HFFc6 (cell line): ENCODE results near the gene FRG2. TPM values are rescaled to one million over a fixed set of nuclear protein-coding genes. Genes with fewer than 3 reads are reported as not detected.
"Not testable (repeated sequence)": the region's sequence is repeated elsewhere in the genome, so short reads cannot be mapped to it uniquely, and the experiment has no call there.

Experiments
- DNase-seq: peaks from one replicate; pipeline ENCODE4 v3.0.0-alpha.2; 2018
- H3K27ac Mint-ChIP-seq: 2 replicates; pipeline ENCODE4 v1.8.0; 2020; ENCODE audit warnings: mild to moderate bottlenecking, mixed read lengths
- H3K27me3 Mint-ChIP-seq: 2 replicates; pipeline ENCODE4 v1.8.0; 2021; ENCODE audit warnings: mild to moderate bottlenecking, moderate library complexity, mixed read lengths; ENCODE audit not compliant: insufficient read depth
- H3K36me3 Mint-ChIP-seq: 2 replicates; pipeline ENCODE4 v1.8.0; 2021; ENCODE audit warnings: low read depth, mixed read lengths
- H3K4me1 Mint-ChIP-seq: 2 replicates; pipeline ENCODE4 v1.8.0; 2020; ENCODE audit warnings: low read depth, mixed read lengths
- H3K4me3 Mint-ChIP-seq: 2 replicates; pipeline ENCODE4 v1.8.0; 2020; ENCODE audit warnings: mild to moderate bottlenecking, moderate library complexity, mixed read lengths
- H3K9me3 Mint-ChIP-seq: 2 replicates; pipeline ENCODE4 v1.8.0; 2020; ENCODE audit warnings: mild to moderate bottlenecking, mixed read lengths
- total RNA-seq, 6 experiments: library from RNA; stranded (reverse); fragmentation: NEBNext Ultra II Directional; extraction: Animal tissue kit (Norgen Biotek cat#: 25700); gene quantifications; 2 replicates in 1 of 6; 3 replicates in 5 of 6; pipeline ENCODE4 v1.2.3, GENCODE V29; 2021
- TF ChIP-seq, protein P1 (sequence below): fragments of 200-600 bp; sonication (generic); IDR thresholded peaks from 2 replicates; pipeline ENCODE4 v1.5.0; 2021; ENCODE audit warnings: antibody characterized with exemption, mild to moderate bottlenecking

Gene FRG2
- total RNA-seq, 6 experiments from 2014 or later = not detected

DNA sequence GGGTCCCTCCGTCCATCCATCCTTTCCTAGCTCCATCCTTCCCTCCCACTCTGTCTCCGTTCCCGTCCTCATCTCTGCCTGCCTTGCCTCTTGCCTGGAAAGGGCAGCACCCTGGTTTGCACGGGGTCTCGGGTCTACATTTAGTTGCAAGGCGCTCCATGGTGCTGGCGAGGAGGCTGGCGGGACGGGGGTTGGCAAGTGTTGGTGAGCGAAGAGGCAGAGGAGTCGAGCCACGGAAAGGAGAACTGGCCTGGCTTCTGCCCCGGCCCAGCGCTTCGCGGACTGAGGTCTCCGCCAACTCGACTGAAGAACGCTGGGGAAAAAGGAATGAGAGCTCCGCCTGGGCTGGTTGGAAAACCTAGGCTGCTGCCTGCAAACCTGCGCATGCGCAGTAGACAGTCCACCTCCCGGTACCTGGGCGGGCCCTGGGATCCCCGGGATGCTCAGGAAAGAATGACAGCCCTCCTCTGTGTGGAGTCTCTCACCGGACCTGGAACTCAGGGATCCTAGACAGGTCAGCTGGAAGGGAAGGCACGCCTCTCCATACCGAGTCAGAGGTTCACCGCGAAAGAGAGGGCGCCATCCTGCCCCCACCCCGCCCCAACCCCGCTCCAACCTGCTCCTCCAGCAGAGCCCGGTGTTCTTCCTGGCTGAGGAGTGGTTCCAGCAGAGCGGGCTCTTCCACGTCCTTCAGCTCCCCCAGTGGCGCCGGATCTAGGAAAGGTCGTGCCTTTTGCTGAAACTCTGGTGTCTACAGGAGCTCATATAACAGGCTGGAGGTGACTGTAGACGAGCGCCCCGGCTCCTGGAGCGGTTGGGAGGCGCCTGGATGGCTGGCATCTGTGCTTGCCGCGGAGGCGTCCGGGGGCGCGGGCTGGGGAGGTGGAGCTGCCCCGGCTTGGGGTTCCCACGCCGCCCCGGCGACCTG is 6.0 kb downstream of the FRG2 start:
- no peak for DNase-seq
- H3K27ac Mint-ChIP-seq = no peak overlapping the region
- no peaks in the 10 kb centered on the region for H3K36me3 Mint-ChIP-seq
- TF ChIP-seq, protein P1, sequence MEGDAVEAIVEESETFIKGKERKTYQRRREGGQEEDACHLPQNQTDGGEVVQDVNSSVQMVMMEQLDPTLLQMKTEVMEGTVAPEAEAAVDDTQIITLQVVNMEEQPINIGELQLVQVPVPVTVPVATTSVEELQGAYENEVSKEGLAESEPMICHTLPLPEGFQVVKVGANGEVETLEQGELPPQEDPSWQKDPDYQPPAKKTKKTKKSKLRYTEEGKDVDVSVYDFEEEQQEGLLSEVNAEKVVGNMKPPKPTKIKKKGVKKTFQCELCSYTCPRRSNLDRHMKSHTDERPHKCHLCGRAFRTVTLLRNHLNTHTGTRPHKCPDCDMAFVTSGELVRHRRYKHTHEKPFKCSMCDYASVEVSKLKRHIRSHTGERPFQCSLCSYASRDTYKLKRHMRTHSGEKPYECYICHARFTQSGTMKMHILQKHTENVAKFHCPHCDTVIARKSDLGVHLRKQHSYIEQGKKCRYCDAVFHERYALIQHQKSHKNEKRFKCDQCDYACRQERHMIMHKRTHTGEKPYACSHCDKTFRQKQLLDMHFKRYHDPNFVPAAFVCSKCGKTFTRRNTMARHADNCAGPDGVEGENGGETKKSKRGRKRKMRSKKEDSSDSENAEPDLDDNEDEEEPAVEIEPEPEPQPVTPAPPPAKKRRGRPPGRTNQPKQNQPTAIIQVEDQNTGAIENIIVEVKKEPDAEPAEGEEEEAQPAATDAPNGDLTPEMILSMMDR = no peak
- H3K27me3 Mint-ChIP-seq = peaks cover 47% of the 10 kb centered on the region
- H3K4me1 Mint-ChIP-seq = no peaks in the 10 kb centered on the region; the same call in 1 of the 2 replicates
- H3K9me3 Mint-ChIP-seq = peaks cover 23% of the 10 kb centered on the region
- peak overlapping the region; percentile 65 for H3K4me3 Mint-ChIP-seq

DNA sequence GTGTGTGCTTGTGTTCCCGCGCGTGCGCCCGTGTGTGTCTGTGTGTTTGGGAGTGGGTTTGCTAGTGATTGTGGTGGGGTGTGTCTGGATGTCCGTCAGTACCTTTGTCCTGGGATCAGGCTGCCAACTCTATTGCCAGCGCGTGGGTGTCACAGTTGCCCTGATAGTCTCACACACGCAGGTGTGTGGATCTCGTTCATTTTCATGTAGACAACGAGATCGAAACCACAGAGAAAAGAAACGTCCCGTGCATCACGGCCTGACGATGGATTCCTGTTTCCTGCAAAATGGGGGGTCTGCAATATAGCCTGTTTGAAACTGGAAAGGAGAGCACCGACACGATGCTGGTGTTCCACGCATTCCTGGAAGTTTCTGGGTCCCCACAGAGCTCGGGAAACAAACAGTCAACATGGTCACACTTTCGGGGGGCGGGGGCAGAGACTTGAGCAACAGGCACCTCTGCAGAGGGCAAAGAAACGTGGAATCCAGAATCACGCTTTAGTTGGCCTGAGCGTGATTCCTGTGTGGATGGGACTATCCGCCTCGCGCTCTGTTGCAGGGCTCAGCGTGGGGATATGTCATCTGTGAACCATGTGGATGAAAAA is 7.1 kb downstream of the FRG2 start:
- Mint-ChIP-seq H3K27me3 (peaks cover 54% of the 10 kb centered on the region), H3K9me3 (peaks cover 26% of the 10 kb centered on the region)
- not testable (repeated sequence) for H3K4me3 Mint-ChIP-seq, H3K36me3 Mint-ChIP-seq, H3K27ac Mint-ChIP-seq, DNase-seq, H3K4me1 Mint-ChIP-seq

DNA sequence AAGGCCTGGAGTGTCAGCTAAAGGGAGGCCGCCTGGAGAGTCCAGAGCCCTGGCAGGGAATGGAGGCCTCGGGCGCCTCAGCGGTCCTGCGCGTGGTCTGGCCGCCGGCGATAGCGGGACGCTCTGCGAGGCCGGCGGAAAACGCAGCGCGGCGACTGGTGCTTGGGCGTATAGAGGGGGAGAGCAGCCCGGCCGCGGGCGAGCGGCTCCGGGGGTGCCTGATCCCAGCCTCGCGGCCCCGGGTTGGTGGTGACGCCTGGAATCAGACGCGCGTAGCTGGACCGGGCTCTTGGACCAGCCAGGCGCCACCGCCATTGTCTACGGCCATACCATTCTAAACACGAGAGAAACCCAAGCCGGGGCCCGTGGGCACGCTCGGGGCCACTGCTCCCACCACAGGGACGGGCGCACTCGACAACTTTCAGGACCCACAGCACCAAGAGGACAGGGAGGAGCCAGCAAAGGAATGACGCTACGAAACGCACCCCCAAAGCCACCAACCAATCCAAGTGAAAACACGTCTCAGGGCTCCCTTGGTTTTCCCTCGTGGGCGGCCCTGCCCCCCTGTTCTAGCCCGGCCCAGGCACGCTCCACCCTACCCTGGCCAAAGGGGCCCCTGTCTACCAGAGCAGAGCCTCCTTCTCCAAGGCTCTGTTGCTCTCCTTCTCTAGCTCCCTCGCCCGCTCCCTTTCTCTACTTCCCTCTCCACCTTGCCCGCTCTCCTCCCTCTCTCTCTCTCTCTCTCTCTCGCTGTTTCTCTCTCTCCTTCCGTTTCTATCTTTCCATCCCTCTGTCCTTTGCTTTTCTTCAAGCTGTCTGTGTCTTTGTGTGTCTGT is 7.8 kb downstream of the FRG2 start:
- DNase-seq = no peak
- H3K27ac Mint-ChIP-seq = no peak overlapping the region
- peaks cover 54% of the 10 kb centered on the region for H3K27me3 Mint-ChIP-seq
- TF ChIP-seq, protein P1 = no peak
- H3K4me3 Mint-ChIP-seq = no peak overlapping the region
- no peaks in the 10 kb centered on the region for H3K36me3 Mint-ChIP-seq
- no peaks in the 10 kb centered on the region; the same call in 1 of the 2 replicates for H3K4me1 Mint-ChIP-seq
- H3K9me3 Mint-ChIP-seq = peaks cover 26% of the 10 kb centered on the region

GRCh38 chr4:190018201-190018920 is 8.7 kb downstream of the FRG2 start:
- Mint-ChIP-seq H3K27ac (no peak overlapping the region), H3K36me3 (no peaks in the 10 kb centered on the region), H3K9me3 (peaks cover 26% of the 10 kb centered on the region), H3K4me1 (no peaks in the 10 kb centered on the region; the same call in 1 of the 2 replicates), H3K4me3 (no peak overlapping the region), H3K27me3 (peaks cover 52% of the 10 kb centered on the region)
- DNase-seq = no peak
- TF ChIP-seq, protein P1 = no peak

DNA sequence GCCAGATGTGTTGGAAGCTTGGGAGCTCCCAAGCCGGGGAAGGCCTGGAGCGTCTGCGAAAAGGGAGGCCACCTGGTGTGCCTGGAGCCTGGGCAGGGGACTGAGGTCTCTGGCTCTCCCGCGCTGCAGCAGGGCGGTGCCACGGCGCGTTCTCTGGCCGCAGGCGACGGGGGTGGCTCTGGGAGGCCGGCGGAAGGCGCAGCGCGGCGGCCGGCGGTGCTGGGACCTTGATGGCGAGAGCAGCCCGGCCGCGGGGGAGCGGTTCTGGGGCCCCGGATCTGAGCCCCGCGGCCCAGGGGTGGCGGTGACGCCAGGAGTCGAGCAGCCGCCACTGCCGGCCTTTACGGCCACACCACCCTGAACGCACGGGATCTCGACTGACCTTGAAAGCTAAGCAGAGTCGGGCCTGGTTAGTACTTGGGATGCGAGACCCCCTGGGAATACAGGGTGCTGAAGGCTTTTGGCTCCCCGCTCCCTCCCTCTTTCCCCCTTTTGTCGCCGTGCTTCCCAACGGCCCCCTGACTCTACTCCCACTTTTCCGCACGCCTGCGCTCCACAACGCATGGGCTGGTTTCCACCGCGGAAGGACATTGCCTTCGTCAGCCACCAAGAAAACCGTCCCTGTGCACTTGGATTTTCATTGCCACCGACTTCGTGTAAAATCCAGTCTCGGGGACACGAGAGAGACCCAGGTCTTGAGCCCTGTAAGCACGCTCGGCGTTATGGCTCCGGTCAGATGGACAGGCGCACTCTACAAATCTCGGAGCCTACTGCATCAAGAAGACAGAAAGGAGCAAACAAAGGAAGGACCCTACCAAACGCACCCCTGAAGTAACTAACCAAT is 9.5 kb downstream of the FRG2 start:
- TF ChIP-seq, protein P1 = no peak
- no peak overlapping the region for H3K27ac Mint-ChIP-seq
- no peaks in the 10 kb centered on the region; the same call in 1 of the 2 replicates for H3K4me1 Mint-ChIP-seq
- H3K4me3 Mint-ChIP-seq = no peak overlapping the region
- no peak for DNase-seq
- H3K9me3 Mint-ChIP-seq = peaks cover 26% of the 10 kb centered on the region
- H3K36me3 Mint-ChIP-seq = no peaks in the 10 kb centered on the region
- H3K27me3 Mint-ChIP-seq = peaks cover 48% of the 10 kb centered on the region
